ACC112 (cell line): ENCODE results near the gene C11orf91.

Experiments used
- H2AFZ ChIP-seq: fragments of 200-600 bp; sonication (generic); one replicate; pipeline ENCODE4 v1.6.0; 2017; ENCODE audit warnings: antibody characterized with exemption, low read length; ENCODE audit not compliant: unreplicated experiment
- H3K27ac ChIP-seq: fragments of 200-600 bp; sonication (generic); 2 replicates; pipeline ENCODE4 v1.5.1; 2014; ENCODE audit warnings: low read depth, mild to moderate bottlenecking, antibody characterized with exemption, low read length, moderate library complexity
- H3K27me3 ChIP-seq: fragments of 200-600 bp; sonication (generic); 2 replicates; pipeline ENCODE4 v1.6.1; 2014; ENCODE audit warnings: mild to moderate bottlenecking, antibody characterized with exemption, low read length, moderate library complexity, mixed read lengths; ENCODE audit not compliant: insufficient read depth
- H3K36me3 ChIP-seq: fragments of 200-600 bp; sonication (generic); 2 replicates; pipeline ENCODE4 v1.6.1; 2016; ENCODE audit warnings: mild to moderate bottlenecking, antibody characterized with exemption, low read length, moderate library complexity, mixed read lengths; ENCODE audit not compliant: insufficient read depth
- H3K4me1 ChIP-seq: fragments of 200-600 bp; sonication (generic); one replicate; pipeline ENCODE4 v1.6.1; 2016; ENCODE audit warnings: low read length, mixed read lengths; ENCODE audit not compliant: insufficient read depth, unreplicated experiment, control insufficient read depth
- H3K4me3 ChIP-seq: fragments of 200-600 bp; sonication (generic); 2 replicates; pipeline ENCODE4 v1.5.1; 2014; ENCODE audit warnings: mild to moderate bottlenecking, low read depth, low read length
- H3K79me2 ChIP-seq: fragments of 200-600 bp; sonication (generic); one replicate; pipeline ENCODE4 v1.6.0; 2016; ENCODE audit warnings: low read length; ENCODE audit not compliant: control insufficient read depth, unreplicated experiment, insufficient read depth

C11orf91 gene

GRCh38 chr11:33696411-33696810 is 4.2 kb downstream of the C11orf91 start:
- Histone ChIP-seq H2AFZ (no peak overlapping the region), H3K4me3 (no peak overlapping the region), H3K79me2 (no peaks in the 10 kb centered on the region), H3K4me1 (peaks cover 73% of the 10 kb centered on the region), H3K27me3 (no peaks in the 10 kb centered on the region), H3K36me3 (no peaks in the 10 kb centered on the region), H3K27ac (peak overlapping the region; percentile 97; the same call in 1 of the 2 replicates)

GRCh38 chr11:33695051-33695566 is 5.5 kb downstream of the C11orf91 start:
- no peaks in the 10 kb centered on the region for H3K27me3 ChIP-seq
- no peaks in the 10 kb centered on the region for H3K79me2 ChIP-seq
- no peaks in the 10 kb centered on the region for H3K36me3 ChIP-seq
- H3K4me3 ChIP-seq: no peak overlapping the region
- H3K4me1 ChIP-seq: peaks cover 76% of the 10 kb centered on the region
- H2AFZ ChIP-seq: no peak overlapping the region
- H3K27ac ChIP-seq: peak overlapping the region; percentile 97

GRCh38 chr11:33694346-33695050 is 6.1 kb downstream of the C11orf91 start:
- no peak overlapping the region for H2AFZ ChIP-seq
- H3K27me3 ChIP-seq: no peaks in the 10 kb centered on the region
- peaks cover 76% of the 10 kb centered on the region for H3K4me1 ChIP-seq
- H3K79me2 ChIP-seq: no peaks in the 10 kb centered on the region
- peak overlapping the region; percentile 97 for H3K27ac ChIP-seq
- no peaks in the 10 kb centered on the region for H3K36me3 ChIP-seq
- H3K4me3 ChIP-seq: no peak overlapping the region

GRCh38 chr11:33692541-33692940 is 8.1 kb downstream of the C11orf91 start:
- H3K36me3 ChIP-seq: no peaks in the 10 kb centered on the region
- no peaks in the 10 kb centered on the region for H3K79me2 ChIP-seq
- peaks cover 74% of the 10 kb centered on the region for H3K4me1 ChIP-seq
- no peak overlapping the region for H2AFZ ChIP-seq
- H3K4me3 ChIP-seq: no peak overlapping the region; the same call in 1 of the 2 replicates
- no peaks in the 10 kb centered on the region for H3K27me3 ChIP-seq
- peak overlapping the region; percentile 97 for H3K27ac ChIP-seq

- Histone ChIP-seq H3K27me3 (no peaks in the 10 kb centered on the region), H3K27ac (peak overlapping the region; percentile 97), H3K79me2 (no peaks in the 10 kb centered on the region), H2AFZ (no peak overlapping the region), H3K4me1 (peaks cover 71% of the 10 kb centered on the region), H3K4me3 (peak overlapping the region; percentile 34; the same call in 1 of the 2 replicates), H3K36me3 (no peaks in the 10 kb centered on the region)
These were observed 8.6 kb downstream of the C11orf91 start for GRCh38 chr11:33692013-33692504.

- Histone ChIP-seq H2AFZ (no peak overlapping the region), H3K4me1 (peaks cover 68% of the 10 kb centered on the region), H3K4me3 (peak overlapping the region; percentile 34; the same call in 1 of the 2 replicates), H3K79me2 (no peaks in the 10 kb centered on the region), H3K36me3 (no peaks in the 10 kb centered on the region), H3K27me3 (no peaks in the 10 kb centered on the region), H3K27ac (peak overlapping the region; percentile 97)
These were observed 9.4 kb downstream of the C11orf91 start for GRCh38 chr11:33691066-33691864.

- Histone ChIP-seq H3K4me3 (peak overlapping the region; percentile 34; the same call in 1 of the 2 replicates), H3K79me2 (no peaks in the 10 kb centered on the region), H3K4me1 (peaks cover 67% of the 10 kb centered on the region), H3K27me3 (no peaks in the 10 kb centered on the region), H3K27ac (peak overlapping the region; percentile 97), H3K36me3 (no peaks in the 10 kb centered on the region), H2AFZ (no peak overlapping the region)
These were observed 10.1 kb downstream of the C11orf91 start for GRCh38 chr11:33690290-33691065.

GRCh38 chr11:33689501-33689900 is 11.1 kb downstream of the C11orf91 start:
- Histone ChIP-seq H3K36me3 (no peaks in the 10 kb centered on the region), H3K4me1 (peaks cover 57% of the 10 kb centered on the region), H3K27me3 (no peaks in the 10 kb centered on the region), H3K4me3 (peak overlapping the region; percentile 2; the same call in 1 of the 2 replicates), H3K27ac (peak overlapping the region; percentile 97), H3K79me2 (no peaks in the 10 kb centered on the region), H2AFZ (no peak overlapping the region)

GRCh38 chr11:33689085-33689484 is 11.5 kb downstream of the C11orf91 start:
- no peak overlapping the region for H2AFZ ChIP-seq

More at GRCh38 chr11:33689085-33689484, 11.5 kb downstream of the C11orf91 start:
- Histone ChIP-seq H3K4me3 (0 out of 2 replicates have a peak overlapping the region, but pooled peaks have one; percentile 2), H3K4me1 (peaks cover 53% of the 10 kb centered on the region), H3K36me3 (no peaks in the 10 kb centered on the region), H3K79me2 (no peaks in the 10 kb centered on the region), H3K27me3 (no peaks in the 10 kb centered on the region), H3K27ac (peak overlapping the region; percentile 97)
